GM21529 (cell line): ENCODE measurements around the gene C13orf46.

Experiments
- ATAC-seq: cut with Tn5 transposase; IDR thresholded peaks from one replicate; pipeline ENCODE4 v1.9.1; 2021; ENCODE audit not compliant: unreplicated experiment

The C13orf46 gene

DNA sequence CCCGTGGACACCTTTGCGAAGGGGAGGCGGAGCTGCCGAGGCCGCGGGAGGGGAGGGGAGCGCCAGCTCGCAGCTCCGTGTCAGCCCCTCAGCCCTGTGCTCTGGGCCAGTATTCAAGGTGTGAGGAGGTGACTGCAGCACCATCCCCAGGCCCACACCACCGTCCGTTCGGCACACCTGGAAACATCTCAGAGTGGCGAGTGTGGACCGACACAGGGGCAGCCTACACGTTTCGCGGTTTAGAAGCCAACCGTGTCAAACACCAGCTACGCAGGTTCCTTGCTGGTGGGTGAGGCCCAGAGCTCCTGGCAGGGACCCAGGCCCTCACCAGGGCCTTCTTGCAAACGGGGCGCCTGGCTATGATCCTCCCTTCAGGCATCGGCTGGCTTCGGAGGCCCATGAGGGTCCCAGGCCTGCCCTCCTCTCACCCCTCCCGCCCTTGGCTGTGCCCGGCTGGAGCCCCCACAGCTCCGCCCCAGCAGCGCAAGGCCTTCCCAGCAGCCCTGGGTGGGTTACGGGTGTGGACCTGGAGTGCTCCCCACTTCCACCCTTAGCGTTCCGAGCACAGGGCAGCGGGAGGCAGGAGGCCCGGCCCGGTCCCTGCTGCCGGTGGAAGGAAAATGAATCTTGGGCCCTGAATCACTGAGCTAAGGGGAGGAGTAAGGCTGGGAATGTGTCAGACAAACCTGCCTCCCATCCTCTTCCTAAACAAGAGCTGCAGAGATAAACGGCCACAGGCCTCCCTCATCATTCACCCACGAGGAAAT lies 1.2 kb downstream of the C13orf46 start:
- ATAC-seq, result no peak

DNA sequence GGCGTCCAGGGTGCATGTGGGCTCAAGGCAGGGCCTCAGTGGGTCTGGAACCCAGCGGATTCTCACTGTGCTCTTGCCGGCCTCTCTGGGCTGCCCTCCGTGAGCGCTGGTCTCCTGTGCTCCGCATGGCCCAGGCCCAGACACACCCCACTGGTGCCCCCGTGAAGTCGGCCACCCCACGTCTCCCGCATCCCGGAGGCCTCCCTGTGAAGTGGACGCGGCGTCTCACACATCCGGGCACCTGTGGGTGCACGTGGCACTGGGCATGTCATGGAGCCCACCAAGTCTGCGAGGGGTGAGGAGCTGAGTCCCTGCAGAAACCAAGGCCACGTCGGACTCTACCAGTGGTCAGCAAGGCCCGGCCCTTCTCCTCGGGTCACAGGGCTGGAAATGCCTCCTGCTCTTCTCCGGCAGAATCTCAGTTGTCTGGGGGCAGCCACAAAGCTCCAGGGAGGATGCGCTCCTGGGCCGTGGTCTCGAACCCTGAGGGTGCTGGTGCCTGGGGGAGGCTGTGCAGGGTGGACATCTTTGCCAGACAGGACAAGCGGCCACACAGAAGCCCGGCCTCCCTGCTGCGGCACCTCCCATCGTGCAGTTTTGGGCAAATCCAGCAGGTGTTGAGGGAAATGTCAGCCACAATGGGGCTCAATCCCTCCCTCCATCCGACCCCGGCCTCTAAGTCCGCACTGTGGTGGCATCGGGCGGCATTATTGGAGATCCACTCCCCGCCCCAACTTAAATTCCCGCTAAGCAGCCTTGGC lies 2.2 kb downstream of the C13orf46 start:
- ATAC-seq, result no peak

DNA sequence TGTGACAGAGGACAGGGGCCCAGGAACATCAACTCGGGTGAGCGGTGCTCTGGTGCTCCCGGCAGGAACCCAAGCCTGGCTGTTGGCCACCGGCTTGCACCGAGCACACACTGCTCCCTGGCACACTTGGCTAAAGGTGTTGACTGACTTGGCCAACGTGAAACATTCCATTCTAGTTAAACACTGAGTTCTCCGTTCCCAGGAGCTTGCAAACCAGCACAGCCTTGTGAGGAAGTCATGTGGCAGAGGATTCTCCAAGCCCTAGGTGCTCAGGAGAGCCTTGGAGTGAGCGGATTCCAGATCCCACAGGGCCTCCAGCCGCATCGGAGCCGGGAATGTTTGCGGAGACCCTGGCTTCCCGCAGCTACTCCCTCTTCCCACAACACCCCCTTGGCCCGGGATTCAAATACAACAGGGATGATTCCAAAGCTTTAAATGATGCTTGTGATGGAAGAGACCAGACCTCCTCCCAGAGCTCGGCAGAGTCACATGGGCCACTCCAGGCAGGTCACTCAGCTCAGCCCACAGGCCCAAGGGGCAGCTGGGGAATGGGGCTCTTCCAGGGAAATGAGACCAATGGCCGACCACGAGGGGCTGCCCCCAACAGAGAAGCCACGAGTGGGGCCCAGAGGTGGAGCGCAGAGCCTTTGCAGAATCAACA lies 2.9 kb downstream of the C13orf46 start:
- no peak for ATAC-seq

DNA sequence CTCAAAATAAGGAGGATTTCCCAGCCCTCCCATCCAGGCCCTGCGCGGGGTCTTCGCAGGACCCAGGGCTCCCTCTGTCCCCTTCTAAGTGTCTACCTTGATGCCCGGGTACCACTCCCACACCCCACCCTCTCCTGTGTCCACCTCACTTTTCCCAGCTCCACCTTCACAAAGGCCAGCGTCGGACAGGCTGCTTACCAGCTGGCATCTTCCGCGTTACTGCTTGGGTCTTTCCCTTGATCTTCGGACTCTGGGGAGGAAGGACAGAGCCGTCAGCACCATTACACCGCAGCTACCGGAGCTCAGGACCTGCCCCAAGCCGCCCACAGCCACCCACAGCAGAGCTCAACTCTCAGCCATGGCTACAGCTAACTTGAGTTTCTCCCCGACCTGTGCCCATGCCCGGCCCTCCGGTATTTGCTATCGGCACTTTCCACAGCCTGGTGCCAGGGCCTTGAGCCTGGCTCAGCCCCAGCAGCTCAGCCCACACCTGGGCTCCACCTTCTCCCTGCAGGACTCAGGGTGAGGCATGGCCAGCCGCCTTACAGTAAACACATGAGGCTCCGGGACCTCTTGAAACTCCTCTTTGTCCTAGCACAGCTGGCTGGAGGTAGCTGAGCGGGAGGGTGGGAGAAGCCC lies 3.8 kb downstream of the C13orf46 start:
- no peak for ATAC-seq

DNA sequence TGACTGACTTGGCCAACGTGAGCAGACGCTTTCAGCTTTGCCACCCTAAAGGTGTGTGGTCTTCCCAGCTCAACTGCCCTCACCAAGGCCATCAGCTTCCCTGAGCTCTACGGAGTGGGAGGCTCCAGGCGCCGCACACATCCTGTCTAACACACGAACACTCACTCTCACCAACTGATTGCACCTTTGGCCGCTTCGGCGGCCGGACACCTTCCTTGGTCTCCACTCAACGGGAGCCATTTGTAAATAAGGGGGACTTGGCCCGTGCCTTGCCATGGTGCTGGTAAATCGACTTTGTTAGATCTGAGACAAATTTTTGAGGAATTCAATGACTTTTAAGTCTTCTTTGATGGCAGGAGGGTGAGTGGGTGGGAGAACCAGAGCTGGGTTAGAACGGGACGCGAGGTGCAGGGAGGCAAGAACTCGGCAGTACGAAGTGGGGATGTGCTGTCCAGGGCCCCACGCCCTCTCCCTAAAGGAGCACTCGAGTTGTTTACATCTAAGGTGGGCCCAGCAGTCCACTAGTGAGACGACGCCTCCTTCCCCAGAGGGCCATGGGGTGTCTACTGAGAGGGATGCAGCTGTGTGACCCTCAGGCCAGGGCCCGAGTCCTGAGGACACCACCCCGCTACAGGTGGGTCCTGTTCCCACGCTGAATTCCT lies 4.4 kb downstream of the C13orf46 start:
- ATAC-seq, result no peak

DNA sequence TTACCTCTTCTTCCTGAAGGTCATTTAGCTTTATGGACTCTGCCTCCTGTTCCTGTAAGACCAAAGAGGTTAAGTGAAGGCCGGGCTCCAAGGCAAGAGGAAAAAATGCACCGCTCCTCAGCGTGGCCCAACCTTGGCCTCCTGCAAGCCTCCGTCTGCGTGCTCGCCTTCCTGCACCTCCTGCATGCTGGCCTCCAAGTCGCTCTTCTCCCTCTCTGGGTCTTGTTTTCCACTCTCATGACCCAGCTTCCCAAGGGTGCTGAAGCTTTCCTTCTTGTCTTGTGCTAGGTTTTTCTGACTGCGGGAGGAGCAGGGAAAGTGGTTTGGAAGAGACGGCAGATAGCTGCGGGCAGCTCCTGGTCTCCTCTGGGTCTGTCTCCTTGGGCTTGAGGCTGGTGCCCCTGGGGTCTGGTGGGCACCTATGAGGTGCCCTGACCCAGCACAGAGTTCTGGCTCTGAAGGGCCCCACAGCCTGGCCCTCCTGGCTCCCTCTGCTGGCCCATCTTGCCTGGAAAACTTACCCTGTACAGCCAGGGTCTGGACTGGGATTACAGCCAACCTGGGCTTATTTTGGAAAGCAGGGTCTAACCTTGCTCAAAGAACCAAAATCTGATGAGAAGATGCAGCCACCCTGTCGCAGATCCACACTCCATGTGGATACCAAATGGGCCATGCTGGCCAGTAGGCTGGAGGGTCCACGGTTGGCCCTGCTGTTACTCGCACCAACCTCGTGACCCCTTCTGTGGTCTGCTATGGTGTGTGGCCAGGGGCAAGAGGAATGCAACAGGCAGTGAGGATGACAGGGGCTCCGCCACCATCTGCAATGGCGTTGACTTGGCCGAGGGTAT lies 5.2 kb downstream of the C13orf46 start:
- no peak for ATAC-seq

DNA sequence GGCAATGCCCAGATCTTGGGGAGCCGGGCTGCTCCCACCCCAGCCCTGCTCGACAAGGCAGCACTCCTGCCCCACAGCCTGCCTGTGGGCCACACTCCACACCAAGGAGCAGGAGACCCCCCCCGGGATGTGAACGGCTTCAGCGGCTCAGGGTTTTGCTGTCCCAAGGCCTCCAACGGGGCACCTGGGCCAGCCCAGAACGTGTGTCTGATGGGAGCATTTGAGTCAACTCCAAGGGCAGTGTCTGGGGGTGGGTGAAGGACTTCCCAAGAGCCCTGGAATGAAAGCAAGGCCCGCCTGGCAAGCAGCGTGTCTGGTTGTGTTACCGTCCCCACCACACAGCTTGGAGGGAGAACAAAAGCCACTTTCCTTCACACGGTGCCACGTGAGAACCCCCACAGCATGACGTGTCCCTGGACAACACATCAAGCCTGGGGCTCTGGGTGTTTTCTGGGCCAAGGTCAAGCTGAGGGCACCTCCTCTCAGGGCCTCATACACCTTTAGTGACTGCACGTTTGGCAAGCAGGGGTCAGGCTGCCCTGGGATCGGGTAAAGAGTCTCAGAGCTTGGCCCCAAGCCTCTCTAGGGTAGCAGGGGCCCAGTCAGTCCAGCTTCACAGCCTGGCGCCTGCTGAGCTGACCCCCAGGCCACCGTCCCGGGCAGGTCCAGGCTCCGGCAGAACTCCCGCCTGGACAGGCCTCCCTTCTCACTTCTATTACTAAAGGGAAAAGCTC lies 6.0 kb downstream of the C13orf46 start:
- no peak for ATAC-seq

DNA sequence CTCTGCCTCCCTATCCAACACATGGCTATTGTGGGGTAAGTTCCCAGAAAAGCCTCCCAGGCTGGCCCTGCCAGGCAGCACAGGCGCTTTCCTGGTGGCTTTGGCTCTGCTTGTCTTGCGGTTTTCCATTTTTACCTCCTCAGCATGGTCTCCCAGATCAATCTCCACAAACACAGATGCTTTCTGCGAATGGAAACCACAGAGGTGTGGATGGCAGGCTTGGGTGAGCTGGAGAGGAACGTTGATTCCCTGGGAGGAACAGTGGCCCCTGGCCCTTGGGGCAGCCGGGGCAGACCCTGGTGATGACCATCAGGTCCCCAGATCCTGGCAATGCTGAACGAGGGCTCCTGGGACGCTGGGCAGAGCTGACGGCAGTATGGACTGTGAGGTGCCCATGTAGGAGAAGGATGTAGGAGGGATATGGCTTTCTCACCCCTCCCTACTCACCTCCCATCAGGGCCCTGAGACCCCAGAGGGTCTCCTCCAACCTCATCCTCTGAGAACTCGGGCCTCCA lies 6.6 kb downstream of the C13orf46 start:
- ATAC-seq, result no peak

DNA sequence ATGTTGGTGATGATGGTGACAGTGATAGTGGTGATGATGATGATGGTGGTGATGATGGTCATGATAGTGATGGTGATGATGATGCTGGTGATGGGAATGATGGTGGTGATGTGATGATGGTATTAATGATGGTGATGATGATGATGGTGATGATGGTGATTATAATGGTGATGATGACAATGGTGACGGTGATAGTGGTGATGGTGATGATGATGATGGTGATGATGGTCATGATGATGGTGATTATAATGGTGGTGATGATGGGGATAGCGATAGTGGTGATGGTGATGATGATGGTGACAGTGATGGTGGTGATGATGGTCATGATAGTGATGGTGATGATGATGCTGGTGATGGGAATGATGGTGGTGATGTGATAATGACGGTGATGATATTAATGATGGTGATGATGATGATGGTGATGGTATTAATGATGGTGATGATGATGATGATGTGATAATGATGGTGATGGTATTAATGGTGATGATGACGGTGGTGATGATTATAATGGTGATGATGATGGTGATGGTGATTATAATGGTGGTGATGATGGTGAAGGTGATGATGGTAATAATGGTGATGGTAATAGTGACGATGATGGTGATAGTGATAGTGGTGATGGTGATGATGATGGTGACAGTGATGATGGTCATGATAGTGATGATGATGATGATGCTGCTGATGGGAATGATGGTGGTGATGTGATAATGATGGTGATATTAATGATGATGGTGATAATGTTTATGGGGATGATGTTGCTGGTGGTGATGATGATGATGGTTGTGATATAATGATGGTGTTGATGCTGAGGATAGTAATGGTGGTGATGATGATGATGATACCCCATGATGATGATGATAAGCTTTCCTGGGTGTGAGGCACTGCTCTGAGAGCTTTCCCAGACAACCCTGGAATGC lies 7.7 kb downstream of the C13orf46 start:
- ATAC-seq, result no peak

DNA sequence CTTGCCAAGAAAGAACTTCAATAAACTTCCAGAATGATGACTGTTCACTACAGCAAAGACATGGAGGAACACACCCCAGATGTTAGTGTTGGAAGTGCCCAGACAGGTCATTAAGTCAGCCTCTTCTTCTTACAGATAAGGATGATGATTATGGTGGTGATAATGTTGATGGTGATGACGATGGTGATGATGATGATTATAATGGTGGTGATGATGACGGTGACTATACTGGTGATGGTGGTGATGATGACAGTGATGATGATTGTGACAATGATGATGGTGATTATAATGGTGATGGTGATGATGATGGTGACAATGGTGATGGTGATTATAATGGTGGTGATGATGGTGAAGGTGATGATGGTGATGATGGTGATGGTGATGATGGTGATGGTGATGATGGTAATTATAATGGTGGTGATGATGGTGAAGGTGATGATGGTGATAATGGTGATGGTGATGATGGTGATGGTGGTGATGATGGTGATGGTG lies 8.4 kb downstream of the C13orf46 start:
- ATAC-seq, result no peak

DNA sequence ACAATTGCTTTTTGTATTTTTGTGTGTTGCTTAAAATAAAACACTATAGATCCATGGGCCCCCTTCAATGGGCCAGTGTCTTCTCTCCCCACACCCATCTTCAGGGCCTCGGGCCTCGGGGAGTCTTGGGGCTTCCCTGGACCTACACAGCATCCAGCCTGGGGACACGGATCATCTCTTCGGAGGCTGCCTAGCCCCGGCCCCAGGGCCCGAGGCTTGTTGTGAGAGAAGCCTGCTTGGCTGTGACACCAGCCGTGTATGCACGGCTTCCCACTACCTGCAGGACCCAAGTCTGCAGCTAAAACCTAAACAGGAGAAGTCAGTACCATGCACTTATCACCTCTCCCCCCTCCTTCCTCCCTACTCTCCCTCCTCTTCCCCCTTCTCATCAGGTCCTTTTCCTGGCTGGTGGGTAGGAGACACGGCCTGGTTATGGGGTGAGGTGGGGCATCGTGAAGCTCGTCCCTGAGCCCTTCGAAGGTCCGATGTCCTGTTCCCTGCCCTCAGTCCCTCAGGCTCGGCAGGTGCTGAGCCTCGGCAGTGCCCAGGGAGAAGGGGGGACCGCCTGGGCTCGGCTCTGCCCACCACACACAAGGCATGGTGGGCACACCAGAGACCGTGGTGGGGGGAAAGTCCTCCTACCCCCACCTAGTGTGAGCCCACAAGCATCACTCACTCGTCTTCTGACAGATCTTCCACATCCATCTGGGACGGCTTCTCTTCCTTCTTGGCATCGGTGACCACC lies 9.5 kb downstream of the C13orf46 start:
- ATAC-seq, result no peak

DNA sequence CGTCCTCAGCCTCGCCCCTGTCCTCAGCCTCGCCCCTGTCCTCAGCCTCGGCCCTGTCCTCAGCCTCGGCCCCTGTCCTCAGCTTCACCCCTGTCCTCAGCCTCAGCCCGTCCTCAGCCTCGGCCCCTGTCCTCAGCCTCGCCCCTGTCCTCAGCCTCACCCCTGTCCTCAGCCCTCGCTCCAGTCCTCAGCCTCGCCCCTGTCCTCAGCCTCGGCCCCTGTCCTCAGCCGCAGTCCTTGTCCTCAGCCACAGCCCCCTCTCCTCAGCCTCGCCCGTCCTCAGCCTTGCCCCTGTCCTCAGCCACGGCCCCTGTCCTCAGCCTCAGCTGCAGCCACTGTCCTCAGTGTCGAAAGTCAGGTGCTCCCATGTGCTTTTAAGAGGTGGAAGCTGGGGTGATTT lies 10.5 kb downstream of the C13orf46 start:
- ATAC-seq, result no peak

DNA sequence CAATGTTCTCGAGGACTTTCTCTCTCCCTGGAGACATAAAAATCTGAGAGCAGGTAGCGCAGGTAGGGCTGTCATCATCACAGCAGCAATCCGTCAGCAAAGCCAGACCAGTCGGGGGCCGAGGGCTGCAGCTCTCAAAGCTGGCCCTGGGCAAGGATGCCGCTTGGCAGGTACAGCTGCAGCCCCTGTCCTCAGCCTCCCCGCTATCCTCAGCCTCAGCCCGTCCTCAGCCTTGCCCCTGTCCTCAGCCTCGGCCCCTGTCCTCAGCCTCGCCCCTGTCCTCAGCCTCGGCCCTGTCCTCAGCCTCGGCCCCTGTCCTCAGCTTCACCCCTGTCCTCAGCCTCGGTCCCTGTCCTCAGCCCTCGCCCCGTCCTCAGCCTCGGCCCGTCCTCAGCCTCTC lies 10.9 kb downstream of the C13orf46 start:
- no peak for ATAC-seq

DNA sequence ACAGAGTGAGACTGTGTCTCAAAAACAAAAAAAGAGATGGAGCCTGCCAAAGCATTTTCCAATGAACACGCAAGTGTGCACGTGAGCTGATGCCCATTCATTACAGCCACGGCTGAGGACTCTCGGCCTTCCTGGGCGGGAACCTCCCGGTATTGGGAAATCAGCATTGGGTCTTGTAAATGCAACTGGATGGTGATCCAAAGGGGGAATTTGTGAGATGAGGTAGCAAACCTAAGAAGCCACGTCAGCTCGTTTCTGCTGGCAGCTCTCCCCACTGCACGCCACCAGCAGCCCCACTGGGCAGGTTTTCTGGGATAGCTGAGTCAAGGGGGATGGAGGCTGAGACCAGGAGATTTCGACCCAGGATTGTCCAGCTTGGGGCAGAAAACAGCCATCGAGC lies 11.5 kb downstream of the C13orf46 start:
- ATAC-seq, result no peak

DNA sequence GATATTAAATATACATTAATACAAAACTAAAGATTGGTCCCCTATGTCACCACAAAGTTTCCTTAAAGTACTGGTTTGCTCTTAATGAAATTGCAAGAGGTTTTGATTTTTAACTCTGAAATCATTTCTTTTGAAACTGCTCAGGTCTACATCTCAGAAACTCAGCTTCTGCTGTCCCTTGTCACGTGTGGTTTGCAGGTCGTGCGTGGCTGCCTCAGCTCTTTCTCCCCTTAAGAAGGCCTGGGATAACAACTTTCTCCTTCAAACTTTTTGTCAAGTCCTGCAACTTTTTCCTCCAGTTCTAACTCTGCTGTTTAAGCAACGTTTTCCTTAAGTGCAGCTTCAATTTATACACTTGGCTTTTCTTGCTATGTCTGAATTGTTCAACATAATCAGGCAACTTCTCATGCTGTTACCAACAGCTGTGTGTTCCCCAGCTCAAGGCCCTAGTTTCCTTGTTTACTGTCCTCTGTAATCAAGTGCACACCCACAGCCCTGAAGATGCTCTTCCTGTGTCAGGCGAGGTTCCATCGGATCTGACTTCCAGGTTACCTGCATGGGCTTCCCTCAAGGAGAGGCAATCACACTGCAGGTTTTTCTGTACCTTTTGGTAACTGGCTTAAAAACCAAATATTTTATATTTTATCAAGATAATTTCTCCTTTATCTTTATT lies 13.5 kb downstream of the C13orf46 start:
- ATAC-seq, result no peak

DNA sequence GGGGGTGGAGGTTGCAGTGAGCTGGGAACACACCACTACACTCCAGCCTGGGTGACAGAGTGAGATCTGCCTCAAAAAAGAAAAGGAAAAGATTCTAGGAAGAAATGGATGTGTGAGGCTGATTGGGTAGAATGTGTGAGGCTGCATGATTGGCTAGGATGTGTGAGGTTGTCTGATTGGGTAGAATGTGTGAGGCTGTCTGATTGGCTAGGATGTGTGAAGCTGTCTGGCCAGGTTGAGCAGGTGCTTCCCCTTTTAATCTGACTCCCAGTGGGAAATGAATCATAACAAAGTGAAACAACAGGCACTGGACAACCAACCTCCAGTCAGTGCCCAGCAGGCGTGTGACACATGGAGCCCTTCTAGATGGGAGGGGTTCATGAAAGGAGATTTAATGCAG lies 14.7 kb downstream of the C13orf46 start:
- no peak for ATAC-seq

DNA sequence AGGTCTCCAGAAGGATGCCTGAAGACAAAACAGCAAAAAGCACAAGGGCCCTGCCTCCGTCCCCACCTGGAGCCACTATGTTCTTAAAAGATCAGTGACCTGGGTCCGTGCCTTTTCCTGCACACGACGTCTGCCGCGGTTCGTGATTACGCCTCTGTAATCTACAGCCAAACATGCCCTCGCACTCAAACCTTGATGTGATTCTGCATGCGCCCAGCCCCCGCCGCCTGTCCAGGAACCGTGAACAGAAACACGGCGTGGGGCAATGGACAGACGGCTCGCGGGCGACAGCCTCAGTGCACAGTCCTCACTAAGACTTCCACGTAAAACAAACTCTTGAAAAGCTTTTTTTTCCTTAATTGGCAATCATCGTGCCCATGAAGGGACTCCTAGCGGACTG lies 15.5 kb downstream of the C13orf46 start:
- no peak for ATAC-seq
